GM18951 (cell line): Measurements from ENCODE around the gene TAB2.

Source experiments
- POLR2A ChIP-seq: IDR thresholded peaks from 4 replicates; pipeline ENCODE4 v1.6.1; 2011; ENCODE audit warnings: mild to moderate bottlenecking; ENCODE audit not compliant: insufficient read length, insufficient read depth; ENCODE audit errors: extremely low read depth
- in situ Hi-C: fragments of 300-500 bp; cut with MboI; formaldehyde crosslinking; loops from one replicate; pipeline ENCODE4 v1.12.0; 2022; ENCODE audit warnings: low sequenced_read_pairs, mixed read lengths, inconsistent platforms; ENCODE audit not compliant: unreplicated experiment

The TAB2 gene

GRCh38 chr6:149289966-149290365 lies 27.5 kb upstream of the TAB2 start:
- in situ Hi-C loops = no loop called here

DNA sequence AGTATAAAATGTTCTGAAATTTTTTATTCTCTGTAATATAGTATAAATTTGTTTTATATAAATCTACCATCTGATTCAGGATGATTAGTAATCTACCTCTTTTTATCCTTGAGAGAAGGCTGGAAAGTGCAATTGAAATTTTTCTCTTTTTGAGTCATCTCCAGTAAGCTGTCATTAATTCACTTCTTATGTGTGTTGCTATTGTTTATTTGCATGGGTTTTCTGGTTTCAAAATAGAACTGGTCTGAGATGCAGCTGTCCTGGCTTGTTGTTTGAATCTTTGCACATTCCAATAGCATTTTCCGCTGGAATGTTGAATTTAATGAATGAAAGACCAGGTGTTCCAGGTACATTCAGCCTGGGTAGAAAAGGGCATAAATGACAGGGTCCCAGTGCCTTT lies 24.3 kb upstream of the TAB2 start:
- no peak for TF ChIP-seq POLR2A
- in situ Hi-C loops = no loop called here

More at GRCh38 chr6:149289966-149290365, 27.5 kb upstream of the TAB2 start:
- TF ChIP-seq POLR2A = no peak

GRCh38 chr6:149300563-149300962 lies 16.9 kb upstream of the TAB2 start:
- TF ChIP-seq POLR2A = no peak
- in situ Hi-C loops = no loop called here

DNA sequence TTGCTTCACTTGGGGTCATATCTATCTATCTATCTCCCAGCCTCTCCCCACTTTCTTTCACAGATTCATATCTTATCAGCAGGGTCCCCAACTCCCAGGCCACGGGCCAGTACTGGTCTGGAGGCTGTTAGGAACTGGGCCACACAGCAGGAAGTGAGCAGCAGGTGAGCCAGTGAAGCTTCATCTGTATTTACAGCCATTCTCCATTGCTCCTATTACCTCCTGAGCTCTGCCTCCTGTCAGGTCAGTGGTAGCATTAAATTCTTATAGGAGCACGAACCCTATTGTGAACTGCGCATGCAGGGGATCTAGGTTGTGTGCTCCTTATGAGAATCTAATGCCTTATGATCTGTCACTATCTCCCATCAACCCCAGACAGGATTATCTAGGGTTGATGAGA lies 14.8 kb upstream of the TAB2 start:
- in situ Hi-C loops = no loop called here
- TF ChIP-seq POLR2A = no peak

DNA sequence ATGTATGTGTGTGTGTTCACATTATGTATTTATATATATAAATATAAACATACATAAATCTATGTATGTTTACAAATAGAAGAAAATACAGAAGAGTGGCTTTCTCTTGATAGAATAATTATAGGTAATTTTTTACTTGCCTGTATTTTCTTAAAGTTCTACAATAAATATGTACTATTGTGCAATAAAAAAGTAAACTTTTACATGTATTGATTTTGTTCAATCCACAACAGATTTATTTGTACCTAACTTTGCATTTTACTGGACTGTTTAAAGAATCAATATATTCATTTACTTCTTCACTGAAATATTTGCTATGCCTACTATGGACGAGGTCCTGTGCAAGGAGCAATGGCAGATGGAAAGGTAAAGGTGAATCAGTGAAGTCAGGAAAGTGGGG lies 14.0 kb upstream of the TAB2 start:
- in situ Hi-C loops = no loop called here
- TF ChIP-seq POLR2A = no peak

- TF ChIP-seq POLR2A = no peak
- in situ Hi-C loops = no loop called here
Observed at GRCh38 chr6:149305372-149305771, 12.1 kb upstream of the TAB2 start.

- TF ChIP-seq POLR2A = no peak
- in situ Hi-C loops = no loop called here
Observed at GRCh38 chr6:149306967-149307366, 10.5 kb upstream of the TAB2 start.

GRCh38 chr6:149311293-149311692 lies 6.2 kb upstream of the TAB2 start:
- in situ Hi-C loops = no loop called here
- no peak for TF ChIP-seq POLR2A

GRCh38 chr6:149311766-149312165 lies 5.7 kb upstream of the TAB2 start:
- no peak for TF ChIP-seq POLR2A
- in situ Hi-C loops = no loop called here

DNA sequence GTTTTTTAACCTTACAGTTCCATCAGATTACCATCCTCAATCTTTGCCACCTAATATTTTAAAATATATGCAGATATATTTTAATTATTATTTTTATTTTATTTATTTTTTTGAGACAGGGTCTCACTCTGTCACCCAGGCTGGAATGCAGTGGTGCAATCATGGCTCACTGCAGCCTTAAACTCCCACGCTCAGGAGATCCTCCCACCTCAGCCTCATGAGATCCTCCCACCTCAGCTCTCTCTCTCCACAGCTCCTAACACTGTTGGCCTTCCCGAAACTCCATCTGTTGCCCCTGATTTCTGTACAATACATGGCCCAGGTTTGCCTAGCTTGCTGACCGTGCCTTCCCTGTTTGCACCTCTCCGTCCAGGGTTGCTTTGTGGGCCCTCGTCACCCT lies 4.4 kb upstream of the TAB2 start:
- in situ Hi-C loops = no loop called here
- TF ChIP-seq POLR2A = no peak

DNA sequence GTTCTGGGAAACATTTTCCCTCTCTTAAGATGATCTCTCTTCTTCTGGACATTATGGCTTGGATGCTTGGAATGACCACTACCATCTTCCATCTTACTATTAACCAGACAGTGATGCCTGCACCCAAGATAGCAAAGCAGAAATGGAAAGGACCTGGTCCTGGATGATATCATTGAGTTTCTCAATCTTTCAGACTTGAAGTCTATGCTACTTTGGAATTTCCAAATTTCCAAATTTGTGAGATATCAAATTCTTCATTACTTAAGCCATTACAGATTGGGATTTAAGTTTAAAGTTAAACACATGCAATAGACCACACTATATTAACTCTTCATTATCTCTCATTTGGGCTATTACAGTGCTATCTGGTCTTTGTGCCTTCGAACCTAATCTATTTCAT lies 3.7 kb upstream of the TAB2 start:
- in situ Hi-C loops = no loop called here
- TF ChIP-seq POLR2A = no peak

GRCh38 chr6:149314325-149314905 lies 3.1 kb upstream of the TAB2 start:
- in situ Hi-C loops = no loop called here
- TF ChIP-seq POLR2A = no peak

DNA sequence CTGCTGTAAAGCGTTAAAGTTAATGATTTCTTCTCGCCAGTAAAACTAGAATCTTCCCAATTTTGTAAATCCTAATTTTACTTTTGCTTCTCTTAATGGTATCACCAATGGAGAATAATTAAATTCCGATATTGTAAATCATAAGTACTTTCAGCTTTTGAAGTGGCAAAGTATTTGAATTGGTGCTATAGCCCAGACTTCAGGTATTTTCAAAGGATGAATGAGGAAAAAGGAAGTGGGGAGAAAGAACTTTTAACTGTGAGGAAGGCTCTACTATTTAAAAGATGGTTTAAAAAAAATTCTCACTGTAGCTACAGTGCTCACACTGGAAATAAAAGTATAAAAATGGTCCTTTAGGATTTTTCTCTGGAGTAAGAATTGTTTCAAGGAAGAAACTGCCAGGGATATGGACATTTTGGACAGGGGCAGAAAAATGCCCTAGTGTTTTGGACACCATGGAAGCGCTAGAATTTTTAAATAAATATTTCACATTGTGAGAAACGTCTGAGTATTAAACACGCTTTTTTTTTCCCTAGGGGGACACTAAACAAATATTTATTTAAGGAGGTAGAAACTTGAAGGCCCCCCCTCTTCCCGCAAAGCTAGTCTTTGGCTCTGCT lies 1.3 kb upstream of the TAB2 start:
- TF ChIP-seq POLR2A = no peak
- in situ Hi-C loops = no loop called here

DNA sequence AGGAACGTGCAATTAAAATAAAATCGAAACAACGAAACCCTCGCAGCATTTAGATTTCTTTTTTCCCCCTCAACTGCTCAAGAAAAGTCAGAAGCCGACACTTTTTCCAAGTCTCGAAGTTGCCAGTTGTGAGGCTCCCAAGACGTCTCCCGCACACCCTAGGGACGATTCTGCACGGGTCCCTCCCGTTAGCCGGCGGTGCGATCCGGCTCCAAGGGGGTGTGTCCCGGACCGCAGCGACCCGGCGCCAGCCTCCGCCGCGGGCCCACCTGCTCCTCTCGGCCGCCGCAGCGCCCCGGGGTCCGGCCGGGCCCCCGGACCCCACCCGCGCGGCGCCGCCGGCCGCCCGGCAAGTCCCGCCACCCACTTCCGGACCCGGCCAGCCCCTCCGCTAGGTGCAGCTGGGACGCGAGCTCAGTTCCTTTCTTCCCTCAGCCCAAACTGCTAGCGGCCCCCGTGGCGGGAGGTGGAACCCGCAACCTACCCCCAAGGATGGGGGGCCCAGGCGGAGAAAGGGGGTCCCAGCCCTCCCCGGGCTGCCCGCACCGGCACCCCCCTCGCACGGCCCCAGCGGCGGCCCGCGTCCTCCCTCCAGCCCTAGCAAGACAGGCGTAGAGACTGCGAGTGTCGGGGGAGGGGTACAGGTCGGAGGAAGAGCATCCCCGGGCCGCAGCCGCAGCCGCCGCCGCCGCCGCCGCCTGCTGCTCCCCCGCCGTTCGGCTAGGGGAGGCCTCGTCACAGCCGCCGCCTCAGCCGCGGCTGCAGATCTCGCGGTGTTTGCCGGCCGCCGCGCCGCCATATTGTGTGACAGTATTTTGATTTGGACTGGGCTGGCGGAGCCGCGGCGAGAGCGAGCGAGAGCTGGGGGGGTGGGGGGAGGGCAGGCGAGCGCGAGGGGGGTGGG lies 520 bp upstream of the TAB2 start:
- in situ Hi-C loops = no loop called here
- TF ChIP-seq POLR2A = peak; percentile 75
